ENCODE measurements around the gene NRXN3. TPM values are rescaled to one million over a fixed set of nuclear protein-coding genes. Genes with fewer than 3 reads are reported as not detected.

NRXN3 gene
- total RNA-seq, 1 experiment from 2014 or later, result not detected

DNA sequence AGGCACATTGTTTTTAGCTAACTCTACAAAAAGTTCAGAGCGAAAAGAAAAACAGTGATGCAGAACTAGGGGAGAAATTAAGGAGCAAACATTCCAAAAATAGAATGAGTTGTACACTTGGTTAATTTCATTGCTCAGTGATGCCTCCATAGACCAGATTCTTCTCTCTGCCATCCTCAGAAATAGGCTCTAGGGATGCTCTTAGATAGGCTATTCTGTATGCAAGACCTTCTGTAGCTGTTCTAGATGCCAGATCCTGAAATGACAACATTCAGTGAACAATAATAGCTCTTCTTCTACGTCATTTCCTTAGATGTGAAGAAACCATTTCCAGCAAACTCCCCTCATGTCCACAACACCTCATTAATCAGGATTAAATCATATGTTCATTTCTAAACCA is 1574.9 kb downstream of the NRXN3 start (continued):
- TF ChIP-seq, protein P1, sequence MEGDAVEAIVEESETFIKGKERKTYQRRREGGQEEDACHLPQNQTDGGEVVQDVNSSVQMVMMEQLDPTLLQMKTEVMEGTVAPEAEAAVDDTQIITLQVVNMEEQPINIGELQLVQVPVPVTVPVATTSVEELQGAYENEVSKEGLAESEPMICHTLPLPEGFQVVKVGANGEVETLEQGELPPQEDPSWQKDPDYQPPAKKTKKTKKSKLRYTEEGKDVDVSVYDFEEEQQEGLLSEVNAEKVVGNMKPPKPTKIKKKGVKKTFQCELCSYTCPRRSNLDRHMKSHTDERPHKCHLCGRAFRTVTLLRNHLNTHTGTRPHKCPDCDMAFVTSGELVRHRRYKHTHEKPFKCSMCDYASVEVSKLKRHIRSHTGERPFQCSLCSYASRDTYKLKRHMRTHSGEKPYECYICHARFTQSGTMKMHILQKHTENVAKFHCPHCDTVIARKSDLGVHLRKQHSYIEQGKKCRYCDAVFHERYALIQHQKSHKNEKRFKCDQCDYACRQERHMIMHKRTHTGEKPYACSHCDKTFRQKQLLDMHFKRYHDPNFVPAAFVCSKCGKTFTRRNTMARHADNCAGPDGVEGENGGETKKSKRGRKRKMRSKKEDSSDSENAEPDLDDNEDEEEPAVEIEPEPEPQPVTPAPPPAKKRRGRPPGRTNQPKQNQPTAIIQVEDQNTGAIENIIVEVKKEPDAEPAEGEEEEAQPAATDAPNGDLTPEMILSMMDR (IDR thresholded peaks at IDR 0.05 in 2 of 3, conservative IDR thresholded peaks at IDR 0.05 in 1 of 3; ENCODE audit: borderline replicate concordance in 1 of 3, insufficient read depth in 1 of 3, low read depth in 2 of 3, low read length in 2 of 3), result no peak
- TF ChIP-seq, protein P2, sequence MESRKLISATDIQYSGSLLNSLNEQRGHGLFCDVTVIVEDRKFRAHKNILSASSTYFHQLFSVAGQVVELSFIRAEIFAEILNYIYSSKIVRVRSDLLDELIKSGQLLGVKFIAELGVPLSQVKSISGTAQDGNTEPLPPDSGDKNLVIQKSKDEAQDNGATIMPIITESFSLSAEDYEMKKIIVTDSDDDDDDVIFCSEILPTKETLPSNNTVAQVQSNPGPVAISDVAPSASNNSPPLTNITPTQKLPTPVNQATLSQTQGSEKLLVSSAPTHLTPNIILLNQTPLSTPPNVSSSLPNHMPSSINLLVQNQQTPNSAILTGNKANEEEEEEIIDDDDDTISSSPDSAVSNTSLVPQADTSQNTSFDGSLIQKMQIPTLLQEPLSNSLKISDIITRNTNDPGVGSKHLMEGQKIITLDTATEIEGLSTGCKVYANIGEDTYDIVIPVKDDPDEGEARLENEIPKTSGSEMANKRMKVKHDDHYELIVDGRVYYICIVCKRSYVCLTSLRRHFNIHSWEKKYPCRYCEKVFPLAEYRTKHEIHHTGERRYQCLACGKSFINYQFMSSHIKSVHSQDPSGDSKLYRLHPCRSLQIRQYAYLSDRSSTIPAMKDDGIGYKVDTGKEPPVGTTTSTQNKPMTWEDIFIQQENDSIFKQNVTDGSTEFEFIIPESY (IDR thresholded peaks at IDR 0.05; ENCODE audit: extremely low read depth, insufficient replicate concordance, low read length), result no peak
- TF ChIP-seq TCF7L2 (IDR thresholded peaks at IDR 0.05; ENCODE audit: borderline replicate concordance, extremely low read depth, insufficient read depth, insufficient read length) (no peak), CBX3 (IDR thresholded peaks at IDR 0.05; ENCODE audit: low read depth) (no peak)

DNA sequence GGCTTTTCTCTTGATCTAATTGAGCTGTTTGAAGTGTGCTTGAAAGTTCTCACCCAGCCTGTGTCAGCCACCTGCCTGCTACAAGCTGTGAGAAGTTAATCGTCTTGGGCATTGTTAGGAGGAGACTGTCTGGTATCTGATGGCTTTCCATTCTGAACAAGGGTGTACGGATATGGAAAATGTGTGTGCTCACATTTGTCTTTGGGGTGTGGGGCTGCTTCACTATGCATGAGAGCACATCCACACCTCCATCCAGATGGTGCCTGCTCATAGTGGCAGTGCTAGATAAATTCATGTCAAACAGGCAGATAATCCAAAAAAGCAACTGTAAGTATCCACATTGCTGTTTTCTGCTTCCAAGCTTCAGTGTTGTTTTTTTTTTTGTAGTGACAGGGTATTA is 1578.9 kb downstream of the NRXN3 start:
- Histone ChIP-seq H3K27me3 (ENCODE audit: insufficient read depth, low read length) (no peaks in the 10 kb centered on the region), H3K9me3 (ENCODE audit: control insufficient read depth in 1 of 2, insufficient read depth in 1 of 2, low read depth in 1 of 2, low read length in 2 of 2) (peaks cover 5 to 15% of the 10 kb centered on the region in 2 experiments; a peak in 2 of 4 replicates), H3K9ac (ENCODE audit: low read length) (no peak overlapping the region), H4K20me1 (ENCODE audit: insufficient read depth) (no peaks in the 10 kb centered on the region), H3K27ac (ENCODE audit: low read depth, low read length) (no peak overlapping the region), H3K79me2 (ENCODE audit: insufficient read depth, low read length) (no peaks in the 10 kb centered on the region), H3K9me2 (ENCODE audit: insufficient read depth) (no peaks in the 10 kb centered on the region), H3K36me3 (ENCODE audit: control insufficient read depth in 1 of 2, insufficient read depth in 2 of 2, low read length in 2 of 2) (no peaks in the 10 kb centered on the region), H3K4me2 (ENCODE audit: low read length) (no peak overlapping the region), H3K4me1 (ENCODE audit: control insufficient read depth in 1 of 2, insufficient read depth in 2 of 2, low read length in 2 of 2) (no peaks in the 10 kb centered on the region), H2AFZ (ENCODE audit: low read depth, low read length, poor library complexity, severe bottlenecking) (no peak overlapping the region), H3K4me3 (replicated peaks in 1 of 2; ENCODE audit: low read depth in 1 of 2, low read length in 2 of 2) (no peak overlapping the region)
- ATAC-seq, result no peak
- intact Hi-C loops (cut with micrococcal nuclease), result no loop called here
- DNase-seq (ENCODE audit: low read depth, low spot score), result no peak
- TF ChIP-seq CBX3 (IDR thresholded peaks at IDR 0.05; ENCODE audit: low read depth), result no peak
- no peak for TF ChIP-seq CEBPB (IDR thresholded peaks at IDR 0.05; ENCODE audit: low read depth)
- no peak for TF ChIP-seq SIN3A (IDR thresholded peaks at IDR 0.05; ENCODE audit: low read depth)
- CTCF ChIA-PET, result no interaction called here
- POLR2A ChIA-PET, result no interaction called here
- no TSS peak for BruUV-seq (replicated peaks)
- RAD21 ChIA-PET (ENCODE audit: low non-redundant PET in 1 of 2, low total read pairs in 2 of 2, uncharacterized antibody in 2 of 2, unreplicated experiment in 2 of 2), result no interaction called here

All from HCT116 (cell line).